Mucosa of stomach (tissue), 1 donor: ENCODE data around the gene WBP2.

Experiments used
- H3K27me3 ChIP-seq: one replicate; pipeline ENCODE4 v1.7.0; 2013; ENCODE audit warnings: mild to moderate bottlenecking, low read length; ENCODE audit not compliant: control insufficient read depth, insufficient read depth
- H3K36me3 ChIP-seq: one replicate; pipeline ENCODE4 v1.7.0; 2013; ENCODE audit warnings: low read length; ENCODE audit not compliant: control insufficient read depth, insufficient read depth
- H3K4me1 ChIP-seq: one replicate; pipeline ENCODE4 v1.7.0; 2013; ENCODE audit warnings: mild to moderate bottlenecking, low read length; ENCODE audit not compliant: control insufficient read depth, insufficient read depth
- H3K4me3 ChIP-seq: one replicate; pipeline ENCODE4 v1.7.0; 2013; ENCODE audit warnings: low read length
- H3K9ac ChIP-seq: one replicate; pipeline ENCODE4 v1.7.0; 2013; ENCODE audit warnings: mild to moderate bottlenecking, low read length, moderate library complexity
- H3K9me3 ChIP-seq: one replicate; pipeline ENCODE4 v1.7.0; 2013; ENCODE audit warnings: mild to moderate bottlenecking, low read length, moderate library complexity; ENCODE audit not compliant: control insufficient read depth
- donor health status: Pancreatic carcinoma.

The WBP2 gene

GRCh38 chr17:75809631-75810111 is 45.5 kb downstream of the WBP2 start:
- Histone ChIP-seq H3K4me1 (peaks cover 12% of the 10 kb centered on the region), H3K27me3 (no peaks in the 10 kb centered on the region), H3K36me3 (peaks cover 19% of the 10 kb centered on the region), H3K9me3 (no peaks in the 10 kb centered on the region), H3K4me3 (no peak overlapping the region), H3K9ac (no peak overlapping the region)

- no peak overlapping the region for H3K4me3 ChIP-seq
These were observed 46.1 kb downstream of the WBP2 start for GRCh38 chr17:75808905-75809621.

GRCh38 chr17:75808549-75808904 is 46.6 kb downstream of the WBP2 start:
- Histone ChIP-seq H3K4me3 (no peak overlapping the region), H3K4me1 (peaks cover 12% of the 10 kb centered on the region), H3K36me3 (peaks cover 14% of the 10 kb centered on the region), H3K9me3 (no peaks in the 10 kb centered on the region), H3K27me3 (no peaks in the 10 kb centered on the region), H3K9ac (no peak overlapping the region)

More at GRCh38 chr17:75808905-75809621, 46.1 kb downstream of the WBP2 start:
- no peak overlapping the region for H3K9ac ChIP-seq
- H3K4me1 ChIP-seq: peaks cover 12% of the 10 kb centered on the region
- H3K36me3 ChIP-seq: peaks cover 14% of the 10 kb centered on the region
- no peaks in the 10 kb centered on the region for H3K9me3 ChIP-seq
- no peaks in the 10 kb centered on the region for H3K27me3 ChIP-seq

- no peak overlapping the region for H3K9ac ChIP-seq
- no peaks in the 10 kb centered on the region for H3K9me3 ChIP-seq
- H3K4me1 ChIP-seq: peaks cover 12% of the 10 kb centered on the region
- no peaks in the 10 kb centered on the region for H3K27me3 ChIP-seq
- H3K36me3 ChIP-seq: peaks cover 14% of the 10 kb centered on the region
- no peak overlapping the region for H3K4me3 ChIP-seq
These were observed 47.3 kb downstream of the WBP2 start for GRCh38 chr17:75807861-75808260.

GRCh38 chr17:75806822-75807500 is 48.2 kb downstream of the WBP2 start:
- Histone ChIP-seq H3K36me3 (peaks cover 9% of the 10 kb centered on the region), H3K9me3 (no peaks in the 10 kb centered on the region), H3K4me3 (no peak overlapping the region), H3K27me3 (no peaks in the 10 kb centered on the region), H3K9ac (no peak overlapping the region), H3K4me1 (peaks cover 12% of the 10 kb centered on the region)

- Histone ChIP-seq H3K4me1 (no peaks in the 10 kb centered on the region), H3K9me3 (no peaks in the 10 kb centered on the region), H3K4me3 (no peak overlapping the region), H3K36me3 (peaks cover 8% of the 10 kb centered on the region), H3K9ac (no peak overlapping the region), H3K27me3 (no peaks in the 10 kb centered on the region)
These were observed 51.3 kb downstream of the WBP2 start for GRCh38 chr17:75803883-75804282.

GRCh38 chr17:75799402-75799801 is 55.7 kb downstream of the WBP2 start:
- no peak overlapping the region for H3K9ac ChIP-seq
- H3K36me3 ChIP-seq: peaks cover 8% of the 10 kb centered on the region
- H3K4me3 ChIP-seq: no peak overlapping the region
- no peaks in the 10 kb centered on the region for H3K9me3 ChIP-seq
- no peaks in the 10 kb centered on the region for H3K4me1 ChIP-seq
- no peaks in the 10 kb centered on the region for H3K27me3 ChIP-seq

- Histone ChIP-seq H3K9ac (no peak overlapping the region), H3K9me3 (no peaks in the 10 kb centered on the region), H3K27me3 (no peaks in the 10 kb centered on the region), H3K36me3 (peaks cover 8% of the 10 kb centered on the region), H3K4me1 (no peaks in the 10 kb centered on the region), H3K4me3 (no peak overlapping the region)
These were observed 59.1 kb downstream of the WBP2 start for GRCh38 chr17:75795820-75796607.
